CD4-positive, alpha-beta T cell treated with Interleukin-4 for 4 hours (primary cell): Measurements from ENCODE around the gene CDH4.
"Not testable (repeated sequence)": the region's sequence is repeated elsewhere in the genome, so short reads cannot be mapped to it uniquely, and the experiment has no call there.

Experiments used
- DNase-seq: peaks from one replicate; pipeline ENCODE4 v3.0.0-alpha.2; 2020

Gene CDH4

GRCh38 chr20:61941721-61942405, 689.8 kb downstream of the CDH4 start:
- DNase-seq: no peak

GRCh38 chr20:61942526-61942925, 690.5 kb downstream of the CDH4 start:
- DNase-seq: no peak

GRCh38 chr20:61944967-61945366, 692.9 kb downstream of the CDH4 start:
- not testable (repeated sequence) for DNase-seq

- DNase-seq: not testable (repeated sequence)
These were observed 693.4 kb downstream of the CDH4 start for GRCh38 chr20:61945495-61945894.

GRCh38 chr20:61948056-61948455, 696.0 kb downstream of the CDH4 start:
- DNase-seq: not testable (repeated sequence)

GRCh38 chr20:61948586-61949362, 696.7 kb downstream of the CDH4 start:
- DNase-seq: no peak

- DNase-seq: no peak
These were observed 697.3 kb downstream of the CDH4 start for GRCh38 chr20:61949363-61949713.

GRCh38 chr20:61949714-61950640, 697.9 kb downstream of the CDH4 start:
- DNase-seq: no peak

GRCh38 chr20:61950641-61951071, 698.6 kb downstream of the CDH4 start:
- no peak for DNase-seq

GRCh38 chr20:61951695-61952533, 699.9 kb downstream of the CDH4 start:
- no peak for DNase-seq

GRCh38 chr20:61953037-61954021, 701.3 kb downstream of the CDH4 start:
- no peak for DNase-seq

- DNase-seq: no peak
These were observed 702.4 kb downstream of the CDH4 start for GRCh38 chr20:61954276-61955021.

- DNase-seq: no peak
These were observed 703.8 kb downstream of the CDH4 start for GRCh38 chr20:61955668-61956395.

GRCh38 chr20:61956396-61957342, 704.6 kb downstream of the CDH4 start:
- no peak for DNase-seq

- no peak for DNase-seq
These were observed 706.1 kb downstream of the CDH4 start for GRCh38 chr20:61957961-61958715.

GRCh38 chr20:61958773-61959700, 707.0 kb downstream of the CDH4 start:
- DNase-seq: no peak
